Ectodermal cell (in vitro differentiated cells): Measurements from ENCODE around the gene CERS6.

Source experiments
- H3K27ac ChIP-seq: 2 replicates; pipeline ENCODE4 v1.7.0; 2013; ENCODE audit warnings: mild to moderate bottlenecking, low read depth, low read length; ENCODE audit not compliant: insufficient read depth, poor library complexity, severe bottlenecking
- H3K27me3 ChIP-seq: 2 replicates; pipeline ENCODE4 v1.7.0; 2013; ENCODE audit warnings: mild to moderate bottlenecking, low read length; ENCODE audit not compliant: insufficient read depth, control insufficient read depth, poor library complexity, severe bottlenecking
- H3K36me3 ChIP-seq: one replicate; pipeline ENCODE4 v1.7.0; 2013; ENCODE audit warnings: low read length; ENCODE audit not compliant: control insufficient read depth, insufficient read depth
- H3K4me1 ChIP-seq: one replicate; pipeline ENCODE4 v1.7.0; 2013; ENCODE audit warnings: low read length; ENCODE audit not compliant: control insufficient read depth, insufficient read depth
- H3K4me3 ChIP-seq: 2 replicates; pipeline ENCODE4 v1.7.0; 2013; ENCODE audit warnings: low read depth, low read length, control low read depth; ENCODE audit not compliant: insufficient read depth
- H3K9me3 ChIP-seq: 2 replicates; pipeline ENCODE4 v1.7.0; 2013; ENCODE audit warnings: mild to moderate bottlenecking, low read length, moderate library complexity; ENCODE audit not compliant: control insufficient read depth
- WGBS, 2 experiments: methylation state at CpG; one replicate each; pipeline ENCODE4 v1.1.7; 2013; ENCODE audit warnings: missing lambda C conversion rate in 2 of 2; 5-methylcytosine and 5-hydroxymethylcytosine counted together

CERS6 gene

DNA sequence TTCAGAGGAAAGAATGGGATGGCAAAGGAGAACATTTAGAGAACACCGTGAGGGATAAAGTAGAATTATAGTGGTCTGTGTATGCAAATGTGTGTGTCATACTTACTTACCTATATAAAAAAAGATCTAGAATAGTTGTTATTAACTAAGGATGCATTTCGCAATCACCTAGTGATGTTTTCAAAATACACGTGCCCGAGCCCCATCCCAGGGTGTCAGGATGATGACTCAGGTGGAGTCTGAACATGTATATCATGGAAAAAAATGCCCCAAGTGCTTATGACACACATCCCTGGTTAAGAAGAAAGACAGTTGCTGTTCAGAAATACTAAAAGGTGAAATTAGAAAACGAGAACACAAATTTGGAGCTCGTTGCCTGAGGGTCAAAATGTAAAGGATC lies 109.0 kb downstream of the CERS6 start:
- Histone ChIP-seq H3K4me1 (no peaks in the 10 kb centered on the region), H3K36me3 (no peaks in the 10 kb centered on the region), H3K9me3 (no peaks in the 10 kb centered on the region), H3K4me3 (no peak overlapping the region), H3K27me3 (no peaks in the 10 kb centered on the region), H3K27ac (no peak overlapping the region)
- 93 to 96% methylated on average over 3 to 5 of the region's 6 CpGs for WGBS, 2 experiments

GRCh38 chr2:168565512-168565911 lies 109.4 kb downstream of the CERS6 start:
- Histone ChIP-seq H3K27ac (no peak overlapping the region), H3K36me3 (no peaks in the 10 kb centered on the region), H3K4me1 (no peaks in the 10 kb centered on the region), H3K9me3 (no peaks in the 10 kb centered on the region), H3K4me3 (no peak overlapping the region), H3K27me3 (no peaks in the 10 kb centered on the region)
- 94 to 100% methylated on average over 2 of the region's 2 CpGs for WGBS, 2 experiments

GRCh38 chr2:168566974-168567665 lies 111.0 kb downstream of the CERS6 start:
- Histone ChIP-seq H3K27me3 (no peaks in the 10 kb centered on the region), H3K36me3 (no peaks in the 10 kb centered on the region), H3K4me3 (no peak overlapping the region), H3K4me1 (no peaks in the 10 kb centered on the region), H3K9me3 (no peaks in the 10 kb centered on the region), H3K27ac (no peak overlapping the region)

- H3K27me3 ChIP-seq, result no peaks in the 10 kb centered on the region
- H3K27ac ChIP-seq, result no peak overlapping the region
- H3K4me1 ChIP-seq, result no peaks in the 10 kb centered on the region
- no peak overlapping the region for H3K4me3 ChIP-seq
- WGBS, 2 experiments, result 87 to 96% methylated on average over 4 of the region's 4 CpGs
- no peaks in the 10 kb centered on the region for H3K36me3 ChIP-seq
- no peaks in the 10 kb centered on the region for H3K9me3 ChIP-seq
Observed at GRCh38 chr2:168567836-168568235, 111.8 kb downstream of the CERS6 start.

GRCh38 chr2:168568476-168569267 lies 112.6 kb downstream of the CERS6 start:
- Histone ChIP-seq H3K27me3 (no peaks in the 10 kb centered on the region), H3K9me3 (no peaks in the 10 kb centered on the region), H3K27ac (no peak overlapping the region), H3K36me3 (no peaks in the 10 kb centered on the region), H3K4me1 (no peaks in the 10 kb centered on the region), H3K4me3 (no peak overlapping the region)
- WGBS, 2 experiments, result 92% methylated on average over 5 to 6 of the region's 6 CpGs

GRCh38 chr2:168571061-168571460 lies 115.0 kb downstream of the CERS6 start:
- Histone ChIP-seq H3K27ac (no peak overlapping the region), H3K36me3 (no peaks in the 10 kb centered on the region), H3K27me3 (no peaks in the 10 kb centered on the region), H3K9me3 (no peaks in the 10 kb centered on the region), H3K4me1 (no peaks in the 10 kb centered on the region), H3K4me3 (no peak overlapping the region)
- WGBS, 2 experiments, result 91 to 94% methylated on average over 5 of the region's 5 CpGs

GRCh38 chr2:168573128-168573903 lies 117.2 kb downstream of the CERS6 start:
- 86 to 100% methylated on average over 1 of the region's 1 CpG for WGBS, 2 experiments

GRCh38 chr2:168574856-168575630 lies 119.0 kb downstream of the CERS6 start:
- WGBS, 2 experiments, result 82 to 92% methylated on average over 3 to 4 of the region's 4 CpGs
- Histone ChIP-seq H3K9me3 (no peaks in the 10 kb centered on the region), H3K27ac (no peak overlapping the region), H3K36me3 (no peaks in the 10 kb centered on the region), H3K4me3 (no peak overlapping the region), H3K27me3 (no peaks in the 10 kb centered on the region), H3K4me1 (no peaks in the 10 kb centered on the region)

More at GRCh38 chr2:168573128-168573903, 117.2 kb downstream of the CERS6 start:
- H3K4me3 ChIP-seq, result no peak overlapping the region
- no peaks in the 10 kb centered on the region for H3K4me1 ChIP-seq
- no peak overlapping the region for H3K27ac ChIP-seq
- H3K27me3 ChIP-seq, result no peaks in the 10 kb centered on the region
- no peaks in the 10 kb centered on the region for H3K9me3 ChIP-seq
- H3K36me3 ChIP-seq, result no peaks in the 10 kb centered on the region

- no peak overlapping the region for H3K4me3 ChIP-seq
- no peaks in the 10 kb centered on the region for H3K36me3 ChIP-seq
- H3K4me1 ChIP-seq, result no peaks in the 10 kb centered on the region
- no peaks in the 10 kb centered on the region for H3K9me3 ChIP-seq
- H3K27me3 ChIP-seq, result no peaks in the 10 kb centered on the region
- H3K27ac ChIP-seq, result no peak overlapping the region
- WGBS, 2 experiments, result 91% methylated on average over 5 of the region's 5 CpGs
Observed at GRCh38 chr2:168577885-168578284, 121.8 kb downstream of the CERS6 start.
